GM18867 (cell line): Measurements from ENCODE around the gene GJD4.

Source experiments
- ATAC-seq: cut with Tn5 transposase; IDR thresholded peaks from one replicate; pipeline ENCODE4 v1.9.1; 2021; ENCODE audit warnings: mild to moderate bottlenecking, moderate library complexity; ENCODE audit not compliant: unreplicated experiment

GJD4 gene, protein sequence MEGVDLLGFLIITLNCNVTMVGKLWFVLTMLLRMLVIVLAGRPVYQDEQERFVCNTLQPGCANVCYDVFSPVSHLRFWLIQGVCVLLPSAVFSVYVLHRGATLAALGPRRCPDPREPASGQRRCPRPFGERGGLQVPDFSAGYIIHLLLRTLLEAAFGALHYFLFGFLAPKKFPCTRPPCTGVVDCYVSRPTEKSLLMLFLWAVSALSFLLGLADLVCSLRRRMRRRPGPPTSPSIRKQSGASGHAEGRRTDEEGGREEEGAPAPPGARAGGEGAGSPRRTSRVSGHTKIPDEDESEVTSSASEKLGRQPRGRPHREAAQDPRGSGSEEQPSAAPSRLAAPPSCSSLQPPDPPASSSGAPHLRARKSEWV

GRCh38 chr10:35605191-35605590, at the start of gene GJD4:
Gene GJD4, plus strand, starts transcription at chr10:35605341. Its CDS starts 227 bp downstream, at chr10:35605568.
- ATAC-seq: no peak

DNA sequence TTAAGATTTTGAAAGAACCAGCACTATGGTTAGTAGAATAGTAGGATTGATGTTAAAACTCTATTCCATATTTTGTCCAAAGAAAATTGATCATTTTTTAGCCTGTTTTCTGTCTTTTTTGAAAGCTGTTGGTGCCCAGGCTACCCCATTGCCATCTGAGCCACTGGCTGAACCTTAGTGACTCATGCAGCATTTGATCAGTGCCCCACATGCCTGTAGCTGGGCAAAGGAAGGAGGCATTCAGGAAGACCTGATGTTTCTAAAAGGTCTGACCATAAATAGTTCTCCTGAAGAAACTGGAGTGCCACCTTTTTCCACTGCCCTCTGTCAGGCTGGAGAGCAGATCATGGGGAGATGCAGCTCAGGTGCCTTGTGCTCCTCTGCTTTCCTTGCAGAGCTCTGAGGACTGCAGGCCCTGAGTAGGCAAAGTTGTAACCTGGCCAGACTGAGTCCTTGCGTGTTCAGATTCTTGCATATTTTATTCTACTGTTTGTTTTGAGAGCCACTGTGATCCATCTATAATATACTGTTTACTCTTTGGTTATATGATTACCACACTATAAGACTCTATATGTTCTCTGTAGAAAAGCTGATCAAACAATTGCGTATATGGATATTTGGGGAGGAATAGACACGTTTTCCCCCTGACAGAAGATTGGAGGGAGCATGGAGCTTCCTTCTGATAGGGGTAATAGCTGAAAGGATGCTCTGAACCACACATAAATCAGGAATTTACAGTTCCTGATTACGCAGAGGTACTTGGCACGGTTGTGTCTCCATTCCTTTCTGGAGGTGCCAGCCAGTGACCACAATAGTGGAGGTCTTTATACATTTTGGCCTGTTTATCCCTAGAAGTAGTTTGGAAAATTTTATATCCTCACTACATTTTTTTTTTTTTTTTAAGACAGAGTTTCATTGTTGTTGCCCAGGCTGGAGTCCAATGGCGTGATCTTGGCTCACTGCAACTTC, 48.9 kb upstream of the GJD4 start:
- no peak for ATAC-seq

DNA sequence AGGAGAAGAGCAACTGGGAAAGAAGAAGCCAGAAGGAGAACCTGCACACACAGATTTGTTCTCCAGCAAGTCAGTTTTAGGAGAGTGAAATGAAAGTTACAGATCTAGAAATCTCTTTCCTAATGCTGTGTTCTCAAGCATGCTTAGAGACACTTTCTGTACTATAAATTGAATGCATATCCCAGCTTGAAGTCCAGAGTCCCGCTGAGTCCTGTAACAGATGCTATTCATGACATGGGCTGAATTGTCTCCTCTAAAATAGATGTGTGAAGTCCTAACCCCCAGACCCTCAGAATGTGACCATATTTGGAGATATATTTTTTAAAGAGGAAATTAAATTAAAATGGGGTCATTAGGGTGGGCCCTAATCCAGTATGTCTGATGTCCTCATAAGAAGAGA, 46.9 kb upstream of the GJD4 start:
- ATAC-seq: no peak

GRCh38 chr10:35559416-35559815, 45.7 kb upstream of the GJD4 start:
- no peak for ATAC-seq

DNA sequence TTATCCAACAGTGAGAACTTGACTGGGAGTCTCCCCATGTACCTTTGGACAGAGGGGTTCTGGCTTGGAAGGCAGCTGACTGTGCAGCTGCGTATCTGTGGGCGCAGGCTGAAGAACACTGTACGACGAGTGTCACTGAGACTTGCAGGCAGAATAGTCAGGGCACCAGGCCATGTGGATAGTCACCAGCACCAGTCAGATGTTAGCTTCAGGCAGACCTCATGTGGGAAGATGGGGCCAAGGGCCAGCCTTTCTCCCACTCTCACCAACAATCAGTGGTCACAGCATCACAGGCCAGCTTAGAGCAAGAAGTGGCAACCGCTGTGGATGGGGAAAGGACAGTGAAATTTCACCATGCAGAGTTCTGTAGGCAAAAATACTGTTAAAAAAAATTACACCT, 43.4 kb upstream of the GJD4 start:
- ATAC-seq: no peak

GRCh38 chr10:35562427-35562826, 42.7 kb upstream of the GJD4 start:
- no peak for ATAC-seq

- ATAC-seq: peak; percentile 64
Observed at GRCh38 chr10:35563261-35563891, 41.8 kb upstream of the GJD4 start.

DNA sequence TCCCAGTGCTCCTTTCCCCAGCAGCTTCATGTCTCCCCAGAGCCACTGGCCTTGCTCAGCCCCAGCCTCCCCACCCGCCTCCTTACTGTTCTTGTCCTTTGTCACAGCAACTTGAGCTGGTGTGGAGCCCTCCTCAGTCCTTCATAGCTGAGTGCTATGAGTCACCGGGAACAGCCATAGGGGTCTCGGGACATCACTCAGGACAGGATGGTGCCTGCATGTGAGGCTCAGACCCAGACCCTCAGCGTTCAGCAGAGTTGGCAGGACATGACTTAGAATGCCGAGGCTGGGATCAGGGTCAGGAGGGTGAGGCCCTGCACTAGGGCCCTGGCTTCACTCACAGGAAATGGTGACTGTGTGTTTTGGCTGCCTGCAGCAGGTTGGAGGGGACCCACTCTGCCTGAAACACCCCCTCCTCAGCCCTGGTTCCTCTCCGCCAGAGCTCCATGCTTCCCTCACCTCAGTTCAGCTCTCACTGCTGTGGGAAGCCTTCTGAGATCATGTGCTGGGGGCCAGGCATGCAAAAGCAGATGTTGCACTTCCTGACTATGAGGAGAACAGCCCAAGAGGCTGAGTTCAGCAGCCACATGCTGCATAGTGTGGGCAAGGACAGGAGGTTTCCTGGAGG, 40.7 kb upstream of the GJD4 start:
- ATAC-seq: no peak

GRCh38 chr10:35565602-35566081, 39.5 kb upstream of the GJD4 start:
- no peak for ATAC-seq

DNA sequence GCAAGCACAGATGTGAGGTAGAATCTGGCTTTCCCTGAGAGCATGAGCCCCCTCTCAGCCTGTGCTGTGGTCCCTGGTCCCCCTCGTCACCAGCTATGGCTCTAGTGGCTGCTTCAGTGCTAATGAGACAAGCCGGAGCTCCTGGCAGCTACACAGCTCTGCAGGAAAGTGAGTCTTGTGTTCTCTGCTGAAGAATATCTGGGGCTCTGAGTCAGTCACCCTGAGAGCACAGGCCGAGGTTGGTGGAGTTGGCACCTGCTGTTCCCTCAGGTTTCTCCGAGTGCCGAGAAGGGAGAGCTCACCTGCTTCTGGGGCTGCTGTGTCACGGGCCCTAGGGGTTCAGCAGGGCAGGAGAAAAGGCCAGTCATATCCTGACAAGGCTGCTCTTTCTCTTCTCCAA, 37.2 kb upstream of the GJD4 start:
- ATAC-seq: no peak

DNA sequence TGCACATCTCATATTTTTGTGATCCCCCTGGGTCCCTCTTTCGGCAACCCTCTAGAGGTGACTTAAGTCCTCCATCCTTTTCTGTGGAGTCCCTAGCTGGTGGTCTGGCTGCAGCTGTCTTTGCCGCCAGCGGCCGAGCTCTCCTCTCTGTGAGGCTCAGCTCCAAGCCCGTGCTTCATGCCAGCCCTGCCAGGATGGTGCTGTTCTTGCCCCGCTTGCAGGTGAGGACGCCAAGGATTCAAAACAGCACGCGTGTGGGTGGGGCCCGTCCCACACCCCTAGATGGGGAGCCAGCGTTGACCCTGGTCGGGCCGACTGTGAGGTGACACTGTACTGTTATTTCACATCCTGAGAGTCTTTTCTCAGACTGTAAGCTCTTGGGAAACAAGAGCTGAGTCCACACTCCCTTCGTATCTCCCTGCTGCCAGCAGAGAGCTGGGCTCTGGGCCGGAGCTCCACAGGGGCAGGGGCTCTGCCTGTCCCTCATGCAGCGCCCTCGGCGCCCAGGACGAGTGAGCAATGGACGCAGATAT, 36.6 kb upstream of the GJD4 start:
- ATAC-seq: no peak

DNA sequence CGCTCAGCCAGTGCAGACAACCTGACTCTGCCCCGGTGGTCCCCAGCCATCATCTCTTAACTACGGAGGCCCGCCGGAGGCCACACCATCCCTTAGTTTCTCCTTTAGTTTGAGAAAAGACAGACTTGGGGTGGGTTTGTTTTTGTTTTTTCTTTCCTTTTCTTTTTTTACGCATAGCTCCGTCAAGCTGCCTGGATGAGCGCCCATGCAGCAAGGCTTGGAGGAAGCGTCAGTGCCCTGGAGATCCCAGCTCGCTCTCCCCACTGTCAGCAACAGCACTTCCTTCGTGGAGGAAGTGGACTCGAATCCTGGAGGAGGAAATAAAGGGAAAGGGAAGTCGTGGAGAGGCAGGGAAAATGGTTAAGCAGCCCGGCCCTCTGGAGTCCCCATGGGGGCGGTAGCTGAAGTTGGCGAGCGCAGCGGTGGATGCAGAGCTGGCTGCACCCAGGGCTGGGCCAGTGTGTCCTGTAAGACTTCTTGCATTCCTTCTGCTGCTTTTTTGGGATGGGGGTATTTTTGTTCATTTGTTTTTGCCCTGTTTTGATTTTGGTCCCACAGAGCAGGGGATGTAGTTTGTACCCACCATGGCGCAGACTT, 35.9 kb upstream of the GJD4 start:
- no peak for ATAC-seq

DNA sequence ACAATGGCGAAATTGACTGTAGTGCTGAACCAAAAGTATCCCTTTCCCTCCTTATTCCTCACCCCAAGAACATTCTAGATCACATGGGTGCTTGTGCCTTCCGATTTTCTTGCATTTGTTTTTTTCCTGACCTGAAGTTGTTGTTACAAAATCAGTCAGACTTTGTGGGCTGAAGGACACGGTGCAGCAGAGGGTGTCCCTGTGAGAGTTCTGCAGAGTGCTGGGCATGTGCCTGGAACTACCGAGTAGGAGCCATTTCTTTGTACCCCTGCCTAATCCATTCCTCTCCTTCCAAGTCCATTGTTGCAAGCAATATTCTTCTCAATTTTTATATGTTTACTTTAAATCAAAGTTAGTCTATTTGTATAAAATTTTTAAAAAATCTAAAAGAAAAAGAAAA, 35.3 kb upstream of the GJD4 start:
- no peak for ATAC-seq

DNA sequence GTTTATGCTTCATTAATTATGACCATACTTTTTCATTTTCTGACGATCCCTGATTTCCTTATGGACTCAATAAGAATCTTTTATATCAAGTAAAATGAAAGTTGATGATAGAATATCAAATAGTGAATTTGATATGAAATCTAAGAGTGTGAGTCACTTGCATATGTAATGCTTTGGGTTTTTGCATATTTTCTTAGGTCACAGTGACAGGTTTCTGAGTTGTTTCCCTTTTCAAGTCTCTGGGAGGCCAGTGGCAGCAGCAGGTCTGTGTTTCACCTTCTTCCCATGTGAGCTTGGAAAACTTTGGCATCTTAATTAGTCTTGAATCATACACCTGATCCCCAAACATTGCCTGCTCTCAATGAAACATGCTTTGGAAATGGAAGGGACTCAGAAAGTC, 34.7 kb upstream of the GJD4 start:
- ATAC-seq: no peak

- no peak for ATAC-seq
Observed at GRCh38 chr10:35572583-35572982, 32.6 kb upstream of the GJD4 start.

DNA sequence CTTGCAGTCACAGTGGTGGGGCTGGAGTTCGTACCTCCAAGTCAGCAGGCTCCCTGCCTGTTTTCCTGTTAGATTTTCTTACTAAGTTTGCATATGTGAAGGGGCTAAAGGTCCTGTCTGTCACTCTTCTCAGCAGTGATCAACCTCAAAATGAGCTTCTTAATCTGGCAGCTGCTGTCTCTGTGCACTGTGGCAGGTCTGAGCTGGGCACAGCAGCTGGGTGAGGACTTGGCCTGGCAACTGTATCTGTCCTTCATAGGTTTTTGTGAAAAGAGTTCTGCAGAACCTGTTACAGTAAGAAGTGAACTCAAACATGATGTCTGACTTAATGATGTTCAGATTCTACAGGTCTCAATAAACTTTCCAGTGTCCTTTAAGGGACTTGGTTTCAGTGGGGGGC, 31.3 kb upstream of the GJD4 start:
- no peak for ATAC-seq

- no peak for ATAC-seq
Observed at GRCh38 chr10:35574924-35575352, 30.2 kb upstream of the GJD4 start.

DNA sequence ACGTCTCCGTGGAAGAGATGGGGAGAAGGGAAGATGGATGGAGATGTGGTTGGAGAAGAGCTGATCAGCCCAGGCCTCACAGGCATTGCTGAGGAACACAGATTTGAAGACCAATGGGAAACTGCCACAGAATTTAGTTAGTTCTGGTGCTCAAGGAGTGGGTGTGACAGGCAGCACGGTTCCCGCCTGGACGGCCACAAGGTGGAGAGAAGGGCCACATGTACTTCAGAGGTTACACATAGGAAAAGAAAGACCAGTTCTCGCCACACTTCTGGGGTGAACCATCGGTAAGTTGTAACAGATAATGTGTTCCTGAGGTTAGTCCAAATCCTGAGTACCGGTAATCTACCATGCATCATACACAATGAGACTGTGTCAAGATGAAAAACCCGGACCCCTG, 29.5 kb upstream of the GJD4 start:
- no peak for ATAC-seq

DNA sequence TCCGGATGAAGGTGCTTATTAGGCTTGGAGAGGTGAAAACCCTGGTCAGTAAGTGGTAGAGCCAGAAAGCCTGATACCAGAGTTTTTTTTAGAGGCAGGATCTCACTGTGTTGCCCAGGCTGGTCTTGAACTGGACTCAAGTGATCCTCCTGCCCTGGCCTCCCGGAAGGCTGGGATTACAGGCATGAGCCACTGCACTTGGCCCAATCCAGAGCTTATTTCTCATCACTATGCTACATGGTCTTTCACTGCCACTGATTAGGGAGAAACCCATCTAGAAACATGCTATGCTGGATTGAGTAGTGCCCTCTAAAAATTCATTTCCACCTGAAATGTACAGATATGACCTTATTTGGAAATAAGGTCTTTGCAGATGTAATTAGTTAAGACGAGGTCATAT, 28.4 kb upstream of the GJD4 start:
- ATAC-seq: no peak

- no peak for ATAC-seq
Observed at GRCh38 chr10:35577926-35578617, 27.1 kb upstream of the GJD4 start.
